ENCODE data around the gene TACC3.
A peak's percentile ranks its signal among the peaks of the same experiment; 100 is the strongest.
"Not testable (repeated sequence)": the region's sequence is repeated elsewhere in the genome, so short reads cannot be mapped to it uniquely, and the experiment has no call there.

The TACC3 gene

DNA sequence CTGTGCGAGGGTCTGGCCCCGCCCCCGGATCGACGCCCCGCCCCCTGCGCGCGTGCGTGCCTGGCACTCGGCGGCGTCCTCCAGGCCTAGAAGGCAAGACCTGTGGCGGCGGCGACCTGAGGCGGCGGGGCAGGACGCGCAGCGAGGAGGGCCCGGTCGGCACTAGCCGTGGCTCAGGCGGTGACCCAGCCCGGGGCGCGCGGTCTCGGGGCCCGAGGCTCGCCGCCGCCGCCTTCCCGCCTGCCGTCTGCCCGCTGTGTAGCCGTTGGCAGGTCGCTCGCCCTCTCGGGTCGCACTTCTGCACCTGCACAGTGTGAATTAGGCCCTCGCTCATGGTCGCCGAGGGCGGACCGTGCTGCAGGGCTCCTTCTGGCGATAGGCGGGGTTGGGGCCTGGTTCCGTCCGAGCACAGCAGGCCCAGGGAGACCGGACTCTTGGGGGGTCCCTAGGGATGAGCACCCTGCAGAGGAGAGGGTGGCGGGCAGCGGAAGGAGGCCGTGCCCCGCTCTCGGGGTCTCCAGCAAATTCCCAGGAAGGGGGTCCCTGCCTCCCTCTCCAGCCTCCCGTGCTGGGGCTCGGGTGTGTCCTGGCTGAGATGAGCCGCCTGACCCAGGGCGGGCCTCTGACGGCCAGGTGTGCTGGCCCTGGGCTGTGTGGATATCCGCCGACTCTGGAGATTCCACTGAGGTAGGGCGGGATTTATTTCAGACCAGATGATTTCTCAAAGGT, 36.7 kb upstream of the TACC3 start:
- peaks cover 17% of the 10 kb centered on the region for H3K27me3 ChIP-seq (ENCODE audit: control insufficient read depth, insufficient read depth, low read length)
- peak overlapping the region; percentile 56; the same call in 1 of the 2 replicates for H3K4me3 ChIP-seq (ENCODE audit: low read depth, low read length)
- no peaks in the 10 kb centered on the region for H3K4me1 ChIP-seq (ENCODE audit: control insufficient read depth, insufficient read depth, low read length)
- no peak overlapping the region for H3K9ac ChIP-seq (ENCODE audit: low read depth, low read length)
- no peak overlapping the region for H3K27ac ChIP-seq (ENCODE audit: low read depth, low read length)
- no peaks in the 10 kb centered on the region for H3K9me3 ChIP-seq (ENCODE audit: control insufficient read depth, insufficient read depth, low read length)
- H3K36me3 ChIP-seq (ENCODE audit: control insufficient read depth, insufficient read depth, low read length): no peaks in the 10 kb centered on the region

DNA sequence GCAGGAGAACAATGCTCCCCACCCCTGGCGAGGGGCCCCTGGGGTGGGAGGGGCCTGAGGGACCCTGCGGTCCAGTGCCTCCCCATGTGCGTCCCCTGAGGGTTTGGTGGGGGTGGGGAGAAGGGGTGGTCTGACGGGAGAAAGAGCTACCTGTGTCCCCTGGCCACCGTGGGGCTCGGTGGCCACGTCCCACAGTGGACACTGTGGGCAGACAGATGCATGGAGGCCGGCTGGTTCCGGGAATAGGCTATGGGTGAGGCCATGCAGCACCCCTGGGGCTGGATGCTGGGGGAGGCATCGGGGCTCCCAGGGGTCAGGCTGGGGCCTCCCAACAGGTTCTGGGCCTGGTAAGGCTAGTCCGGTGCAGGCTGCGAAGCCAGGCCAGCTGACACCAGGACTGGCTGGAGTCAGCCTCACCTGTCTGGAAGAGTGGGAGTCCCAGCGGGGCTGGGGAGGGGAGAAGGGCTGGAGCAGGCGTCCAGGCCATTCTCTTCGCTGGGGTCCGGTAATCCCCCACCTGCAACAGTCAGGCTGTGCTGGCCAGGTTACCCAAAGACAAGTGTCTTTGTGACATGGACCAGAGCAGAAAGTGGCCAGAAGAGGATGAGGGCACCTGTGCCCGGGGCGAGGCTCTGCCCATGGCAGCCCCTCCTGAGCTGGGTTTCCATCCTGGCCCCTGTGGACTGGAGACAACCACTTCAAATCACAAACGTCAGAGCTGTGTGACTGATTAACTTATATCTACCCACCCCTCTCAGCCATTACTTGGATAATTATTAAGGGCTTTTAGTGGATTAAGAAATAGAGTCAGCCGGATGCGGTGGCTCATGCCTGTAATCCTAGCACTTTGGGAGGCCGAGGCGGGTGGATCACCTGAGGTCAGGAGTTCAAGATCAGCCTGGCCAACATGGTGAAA, 35.8 kb upstream of the TACC3 start:
- no peak overlapping the region for H3K4me3 ChIP-seq (ENCODE audit: low read depth, low read length)
- H3K9me3 ChIP-seq (ENCODE audit: control insufficient read depth, insufficient read depth, low read length): no peaks in the 10 kb centered on the region
- peaks cover 17% of the 10 kb centered on the region for H3K27me3 ChIP-seq (ENCODE audit: control insufficient read depth, insufficient read depth, low read length)
- no peaks in the 10 kb centered on the region for H3K4me1 ChIP-seq (ENCODE audit: control insufficient read depth, insufficient read depth, low read length)
- H3K36me3 ChIP-seq (ENCODE audit: control insufficient read depth, insufficient read depth, low read length): peaks cover 2% of the 10 kb centered on the region; the same call in 1 of the 2 replicates
- no peak overlapping the region for H3K27ac ChIP-seq (ENCODE audit: low read depth, low read length)
- no peak overlapping the region for H3K9ac ChIP-seq (ENCODE audit: low read depth, low read length)

DNA sequence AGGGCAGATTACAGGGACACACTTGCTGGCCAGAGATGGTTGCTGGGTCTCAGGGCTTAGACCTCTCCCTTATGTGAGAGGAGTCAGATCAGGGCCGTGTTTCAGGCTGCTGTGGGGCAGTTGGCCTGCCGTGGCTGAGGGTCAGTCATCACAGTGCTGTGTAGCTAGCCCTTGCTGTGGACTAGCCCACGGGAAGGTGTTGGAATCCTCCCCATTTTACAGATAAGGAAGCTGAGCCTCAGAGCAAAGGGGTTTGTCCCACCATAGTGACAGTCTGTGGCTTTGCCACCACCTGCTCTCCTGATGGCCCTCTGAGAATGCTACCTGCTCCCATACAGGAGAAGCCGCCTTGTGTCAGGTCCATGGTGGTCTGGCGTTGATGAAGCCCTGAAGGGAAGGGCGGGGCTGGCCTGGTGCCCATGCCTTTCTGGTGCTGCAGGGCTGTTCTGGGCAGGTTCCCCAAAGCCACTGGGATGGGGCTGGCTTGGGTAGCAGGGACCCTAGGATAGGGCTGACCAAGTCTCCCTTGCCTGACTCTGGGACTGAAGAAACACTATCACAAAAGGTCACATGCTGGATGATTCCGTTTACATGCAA, 34.8 kb upstream of the TACC3 start:
- H3K27ac ChIP-seq (ENCODE audit: low read depth, low read length): no peak overlapping the region
- H3K9ac ChIP-seq (ENCODE audit: low read depth, low read length): no peak overlapping the region
- H3K4me3 ChIP-seq (ENCODE audit: low read depth, low read length): no peak overlapping the region

DNA sequence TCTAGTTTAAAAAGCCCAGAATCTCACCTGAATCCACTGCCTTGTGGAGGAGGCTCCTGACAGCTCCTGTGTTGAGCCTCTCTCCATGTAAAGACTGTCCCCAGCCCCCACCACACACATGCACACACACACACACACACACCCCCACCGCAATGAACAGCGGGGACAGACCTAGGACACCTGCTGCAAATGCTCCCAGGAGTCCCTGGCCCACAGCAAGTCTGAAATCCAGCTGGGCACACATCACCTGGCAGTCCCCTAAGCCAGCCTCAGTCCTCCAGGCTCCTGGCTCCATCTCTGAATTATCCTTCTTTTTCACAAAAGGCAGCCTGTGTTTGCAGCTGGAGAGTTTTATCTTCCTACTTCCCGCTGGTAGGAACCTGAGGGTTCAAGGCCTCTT, 30.6 kb upstream of the TACC3 start:
- Histone ChIP-seq H3K9ac (ENCODE audit: low read depth, low read length) (no peak overlapping the region), H3K36me3 (ENCODE audit: control insufficient read depth, insufficient read depth, low read length) (peaks cover 50% of the 10 kb centered on the region), H3K4me3 (ENCODE audit: low read depth, low read length) (no peak overlapping the region), H3K27ac (ENCODE audit: low read depth, low read length) (no peak overlapping the region), H3K4me1 (ENCODE audit: control insufficient read depth, insufficient read depth, low read length) (no peaks in the 10 kb centered on the region), H3K27me3 (ENCODE audit: control insufficient read depth, insufficient read depth, low read length) (no peaks in the 10 kb centered on the region), H3K9me3 (ENCODE audit: control insufficient read depth, insufficient read depth, low read length) (no peaks in the 10 kb centered on the region)

More for the DNA sequence above, 34.8 kb upstream of the TACC3 start:
- H3K9me3 ChIP-seq (ENCODE audit: control insufficient read depth, insufficient read depth, low read length): no peaks in the 10 kb centered on the region
- H3K36me3 ChIP-seq (ENCODE audit: control insufficient read depth, insufficient read depth, low read length): peaks cover 12% of the 10 kb centered on the region
- H3K27me3 ChIP-seq (ENCODE audit: control insufficient read depth, insufficient read depth, low read length): peaks cover 17% of the 10 kb centered on the region
- H3K4me1 ChIP-seq (ENCODE audit: control insufficient read depth, insufficient read depth, low read length): no peaks in the 10 kb centered on the region

DNA sequence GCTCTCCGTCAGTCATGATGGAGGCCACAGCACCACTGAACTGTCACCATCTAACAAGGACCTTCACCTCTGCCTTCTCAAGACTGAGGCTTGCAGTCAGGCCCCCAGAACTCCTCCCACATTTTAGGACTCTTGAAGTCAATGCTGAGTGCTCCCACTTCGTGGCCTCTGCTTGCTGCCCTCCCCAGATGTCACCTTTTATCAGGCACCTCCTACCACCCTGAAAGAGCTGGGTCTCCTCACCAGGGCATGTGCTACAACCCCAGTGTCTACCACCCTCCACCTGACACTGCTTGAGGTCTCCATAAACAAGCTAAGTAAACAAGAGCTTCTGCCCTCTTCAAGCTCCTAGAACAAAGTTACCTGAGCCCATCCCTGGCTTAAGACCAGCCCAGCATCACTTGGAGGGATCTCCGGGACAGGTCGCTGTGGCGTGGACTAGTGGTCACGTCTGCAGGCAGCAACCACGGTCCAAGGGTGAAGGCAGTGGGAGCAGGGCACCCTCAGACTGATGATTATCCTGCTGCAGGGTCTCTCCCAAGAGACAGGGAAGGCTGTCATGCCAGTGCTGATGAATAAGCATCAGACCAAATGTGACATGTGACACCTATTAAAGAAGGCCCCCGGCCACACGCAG, 29.5 kb upstream of the TACC3 start:
- no peak overlapping the region for H3K27ac ChIP-seq (ENCODE audit: low read depth, low read length)
- no peaks in the 10 kb centered on the region for H3K4me1 ChIP-seq (ENCODE audit: control insufficient read depth, insufficient read depth, low read length)
- peaks cover 60% of the 10 kb centered on the region for H3K36me3 ChIP-seq (ENCODE audit: control insufficient read depth, insufficient read depth, low read length)
- no peak overlapping the region for H3K4me3 ChIP-seq (ENCODE audit: low read depth, low read length)
- H3K9ac ChIP-seq (ENCODE audit: low read depth, low read length): no peak overlapping the region
- no peaks in the 10 kb centered on the region for H3K9me3 ChIP-seq (ENCODE audit: control insufficient read depth, insufficient read depth, low read length)
- H3K27me3 ChIP-seq (ENCODE audit: control insufficient read depth, insufficient read depth, low read length): no peaks in the 10 kb centered on the region

DNA sequence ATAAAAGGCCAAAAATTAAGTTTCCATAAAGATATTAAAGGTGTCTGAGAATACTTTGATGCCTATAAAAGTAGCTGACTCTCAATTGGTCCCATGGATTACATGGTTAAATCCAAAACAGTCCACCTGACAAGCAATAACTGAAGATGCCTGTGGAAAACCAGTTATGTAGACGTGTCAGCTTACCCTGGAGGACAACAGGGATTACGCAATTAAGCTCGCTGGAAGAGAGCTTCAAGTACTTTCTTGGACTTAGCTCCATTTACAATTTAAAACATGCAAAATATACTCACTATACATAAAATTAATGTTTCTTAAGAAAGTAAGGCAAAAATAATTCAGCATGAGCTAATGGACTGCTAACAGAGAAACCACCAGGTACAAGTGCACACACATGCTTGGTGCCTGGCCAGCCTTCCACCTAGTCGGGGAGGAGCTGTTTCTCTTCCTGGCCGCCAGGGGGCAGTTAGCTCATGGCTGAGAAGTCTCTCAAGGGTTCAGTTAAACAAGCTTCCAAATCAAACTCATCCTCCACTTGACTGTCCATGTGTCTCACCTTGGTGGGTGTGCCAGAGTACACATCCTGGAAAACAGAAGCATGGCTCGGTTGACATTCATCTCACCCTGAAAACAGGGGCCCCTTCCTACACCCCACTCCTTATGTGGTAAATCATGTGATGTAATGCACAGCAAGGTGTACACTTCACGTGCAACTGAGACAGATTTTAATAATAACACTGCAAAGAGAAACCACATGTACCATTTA, 28.0 kb upstream of the TACC3 start:
- Histone ChIP-seq H3K4me3 (ENCODE audit: low read depth, low read length) (no peak overlapping the region), H3K9me3 (ENCODE audit: control insufficient read depth, insufficient read depth, low read length) (no peaks in the 10 kb centered on the region), H3K27me3 (ENCODE audit: control insufficient read depth, insufficient read depth, low read length) (no peaks in the 10 kb centered on the region), H3K36me3 (ENCODE audit: control insufficient read depth, insufficient read depth, low read length) (peaks cover 69% of the 10 kb centered on the region), H3K27ac (ENCODE audit: low read depth, low read length) (no peak overlapping the region), H3K4me1 (ENCODE audit: control insufficient read depth, insufficient read depth, low read length) (no peaks in the 10 kb centered on the region), H3K9ac (ENCODE audit: low read depth, low read length) (no peak overlapping the region)

DNA sequence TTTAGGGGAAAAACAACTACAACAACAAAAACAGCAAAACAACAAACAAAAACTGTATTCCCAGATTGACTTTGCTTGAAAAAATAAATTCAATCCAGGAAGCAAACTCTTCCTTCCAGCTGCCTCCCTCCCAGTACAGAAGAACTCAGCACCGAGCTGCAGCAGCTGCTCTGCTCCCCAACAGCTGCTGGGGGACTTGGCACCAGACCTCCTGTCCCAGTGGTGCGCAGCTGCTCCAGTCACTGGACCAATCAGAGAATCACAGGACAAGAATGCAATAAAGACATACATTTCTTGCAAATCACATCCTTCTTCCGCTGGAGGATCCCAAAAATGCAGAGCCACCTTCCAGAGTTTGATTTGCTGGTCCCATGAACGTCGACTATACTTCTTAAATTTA, 25.4 kb upstream of the TACC3 start:
- H3K9ac ChIP-seq (ENCODE audit: low read depth, low read length): no peak overlapping the region
- H3K4me1 ChIP-seq (ENCODE audit: control insufficient read depth, insufficient read depth, low read length): no peaks in the 10 kb centered on the region
- H3K9me3 ChIP-seq (ENCODE audit: control insufficient read depth, insufficient read depth, low read length): no peaks in the 10 kb centered on the region
- no peak overlapping the region for H3K27ac ChIP-seq (ENCODE audit: low read depth, low read length)
- peaks cover 86% of the 10 kb centered on the region for H3K36me3 ChIP-seq (ENCODE audit: control insufficient read depth, insufficient read depth, low read length)
- no peak overlapping the region for H3K4me3 ChIP-seq (ENCODE audit: low read depth, low read length)
- no peaks in the 10 kb centered on the region for H3K27me3 ChIP-seq (ENCODE audit: control insufficient read depth, insufficient read depth, low read length)

DNA sequence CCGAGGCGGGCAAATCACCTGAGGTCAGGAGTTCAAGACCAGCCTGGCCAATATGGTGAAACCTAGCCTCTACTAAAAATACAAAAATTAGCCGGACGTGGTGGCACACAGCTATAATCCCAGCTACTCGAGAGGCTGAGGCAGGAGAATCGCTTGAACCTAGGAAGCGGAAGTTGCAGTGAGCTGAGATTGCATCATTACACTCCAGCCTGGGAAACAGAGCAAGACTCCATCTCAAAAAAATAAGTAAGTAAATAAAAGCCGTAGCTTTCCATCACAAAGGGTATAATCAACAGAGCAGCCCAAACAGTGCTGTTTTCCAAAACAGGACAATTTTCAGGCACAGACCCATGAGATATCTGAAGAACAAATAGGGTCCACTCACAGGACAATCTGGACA, 19.6 kb upstream of the TACC3 start:
- H3K36me3 ChIP-seq (ENCODE audit: control insufficient read depth, insufficient read depth, low read length): peaks cover 80% of the 10 kb centered on the region
- H3K27me3 ChIP-seq (ENCODE audit: control insufficient read depth, insufficient read depth, low read length); H3K9ac ChIP-seq (ENCODE audit: low read depth, low read length); H3K27ac ChIP-seq (ENCODE audit: low read depth, low read length); H3K4me1 ChIP-seq (ENCODE audit: control insufficient read depth, insufficient read depth, low read length); H3K9me3 ChIP-seq (ENCODE audit: control insufficient read depth, insufficient read depth, low read length); H3K4me3 ChIP-seq (ENCODE audit: low read depth, low read length): not testable (repeated sequence)

DNA sequence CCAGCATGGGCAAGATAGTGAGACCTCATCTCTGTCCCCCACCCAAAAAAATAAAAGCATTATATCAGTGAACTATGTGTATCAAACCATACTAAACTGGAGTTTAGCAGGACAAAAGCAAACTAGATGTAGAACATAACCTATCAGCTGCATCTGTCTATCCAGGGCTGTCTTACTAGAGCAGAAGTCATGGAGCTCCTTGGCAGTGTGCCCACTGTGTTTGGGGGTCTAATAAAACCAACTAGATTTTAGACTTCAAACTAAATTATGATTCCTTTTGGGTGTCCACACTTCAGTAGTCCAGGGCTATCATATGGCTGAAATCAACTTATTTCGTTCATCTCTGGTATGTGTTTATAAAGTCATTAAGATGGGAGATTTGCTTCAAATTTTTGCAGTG, 17.5 kb upstream of the TACC3 start:
- no peaks in the 10 kb centered on the region for H3K4me1 ChIP-seq (ENCODE audit: control insufficient read depth, insufficient read depth, low read length)
- H3K27me3 ChIP-seq (ENCODE audit: control insufficient read depth, insufficient read depth, low read length): no peaks in the 10 kb centered on the region
- H3K27ac ChIP-seq (ENCODE audit: low read depth, low read length): no peak overlapping the region
- no peak overlapping the region for H3K4me3 ChIP-seq (ENCODE audit: low read depth, low read length)
- no peak overlapping the region for H3K9ac ChIP-seq (ENCODE audit: low read depth, low read length)
- no peaks in the 10 kb centered on the region for H3K9me3 ChIP-seq (ENCODE audit: control insufficient read depth, insufficient read depth, low read length)
- H3K36me3 ChIP-seq (ENCODE audit: control insufficient read depth, insufficient read depth, low read length): peaks cover 66% of the 10 kb centered on the region

DNA sequence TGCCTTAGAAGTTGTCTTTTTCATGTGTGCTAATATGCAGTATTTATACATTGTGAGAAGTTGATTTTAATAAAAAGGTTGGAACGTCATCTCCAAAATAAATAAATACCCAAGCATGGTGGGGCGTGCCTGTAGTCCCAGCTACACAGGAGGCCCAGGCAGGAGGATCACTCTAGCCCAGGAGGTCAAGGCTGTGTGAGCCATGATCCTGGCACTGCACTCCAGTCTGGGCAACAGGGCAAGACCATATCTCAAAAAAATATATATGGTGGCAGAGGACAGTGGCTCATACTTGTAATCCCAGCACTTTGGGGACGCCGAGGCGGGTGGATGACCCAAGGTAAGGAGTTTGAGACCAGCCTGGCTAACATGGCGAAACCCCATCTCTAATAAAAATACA, 15.6 kb upstream of the TACC3 start:
- Histone ChIP-seq H3K9me3 (ENCODE audit: control insufficient read depth, insufficient read depth, low read length) (no peaks in the 10 kb centered on the region), H3K4me1 (ENCODE audit: control insufficient read depth, insufficient read depth, low read length) (no peaks in the 10 kb centered on the region; the same call in 1 of the 2 replicates), H3K4me3 (ENCODE audit: low read depth, low read length) (no peak overlapping the region), H3K27me3 (ENCODE audit: control insufficient read depth, insufficient read depth, low read length) (no peaks in the 10 kb centered on the region), H3K36me3 (ENCODE audit: control insufficient read depth, insufficient read depth, low read length) (peaks cover 58% of the 10 kb centered on the region), H3K9ac (ENCODE audit: low read depth, low read length) (no peak overlapping the region), H3K27ac (ENCODE audit: low read depth, low read length) (no peak overlapping the region)
